HepG2 (cell line): ENCODE measurements around the gene CACNG5. TPM values are rescaled to one million over a fixed set of nuclear protein-coding genes. Genes with fewer than 3 reads are reported as not detected.

Experiments
- ATAC-seq: fragments of 200-7000 bp; cut with Tn5 transposase; 3 replicates; pipeline ENCODE4 v1.9.1; 2020; ENCODE audit warnings: mild to moderate bottlenecking, moderate library complexity
- BruUV-seq: library from RNA; stranded (reverse); fragments of 400-500 nt; replicated peaks from 2 replicates; lab custom pipeline; 2021; lab: Mats Ljungman, UMichigan
- CTCF ChIA-PET: fragments of 300-600 bp; formaldehyde crosslinking; extraction: SDS; loops from one replicate; lab custom pipeline; 2021; ENCODE audit warnings: low total read pairs, inconsistent platforms, low intra/inter-chr PET ratio; lab: Yijun Ruan, JAX
- POLR2A ChIA-PET: fragments of 350-600 bp; sonication (Branson Sonifier 250); formaldehyde crosslinking; loops from one replicate; lab custom pipeline; 2020; ENCODE audit warnings: antibody characterized with exemption, inconsistent platforms; lab: Yijun Ruan, JAX
- DNase-seq: peaks from one replicate; pipeline ENCODE4 v3.0.0-alpha.2; 2015; ENCODE audit warnings: low spot score
- FAIRE-seq: peaks from 3 replicates; lab custom pipeline; 2011; peaks lifted over from hg19 to GRCh38; lab: Jason Lieb, UNC
- H2AFZ ChIP-seq: one replicate; pipeline ENCODE4 v1.6.1; 2011; ENCODE audit warnings: low read length, inconsistent platforms
- H3K27ac ChIP-seq: fragments of 300-600 bp; 3 replicates; pipeline ENCODE4 v1.8.0; 2011; ENCODE audit warnings: mixed run types, mild to moderate bottlenecking, mixed read lengths, low read length, inconsistent platforms; ENCODE audit not compliant: insufficient read depth; ENCODE audit errors: extremely low read length
- H3K27me3 ChIP-seq, 2 experiments: fragments of 200-600 bp in 1 of 2; 2 replicates in 1 of 2; 3 replicates in 1 of 2; pipeline versions ENCODE4 v1.6.0 to v1.8.0; 2011; ENCODE audit warnings: low read length in 2 of 2, mild to moderate bottlenecking in 2 of 2, moderate library complexity in 2 of 2, inconsistent platforms in 1 of 2; ENCODE audit not compliant: insufficient read depth in 2 of 2, control insufficient read depth in 1 of 2
- H3K36me3 ChIP-seq, 2 experiments: fragments of 200-600 bp in 1 of 2; replicated peaks in 1 of 2; 2 replicates in 1 of 2; 3 replicates in 1 of 2; pipeline versions ENCODE4 v1.5.1 to v1.8.0; 2011; ENCODE audit warnings: low read length in 2 of 2, inconsistent platforms in 1 of 2; ENCODE audit not compliant: insufficient read depth in 2 of 2, control insufficient read depth in 1 of 2
- H3K4me1 ChIP-seq: 2 replicates; pipeline ENCODE4 v1.5.1; 2012; ENCODE audit warnings: low read length, inconsistent platforms; ENCODE audit not compliant: insufficient read depth
- H3K4me2 ChIP-seq: 2 replicates; pipeline ENCODE4 v1.6.0; 2011; ENCODE audit warnings: low read depth, low read length, inconsistent platforms
- H3K4me3 ChIP-seq, 3 experiments: fragments of 200-600 bp in 1 of 3; sonication (generic), shearing (Covaris generic) in 1 of 3; replicated peaks in 1 of 3; 2 replicates each; pipeline ENCODE4 v1.5.1; 2011 to 2016; ENCODE audit warnings: low read length in 3 of 3, inconsistent platforms in 2 of 3, low read depth in 2 of 3, mild to moderate bottlenecking in 2 of 3, control low read depth in 1 of 3, mixed read lengths in 1 of 3; ENCODE audit not compliant: insufficient read depth in 1 of 3
- H3K79me2 ChIP-seq: one replicate; pipeline ENCODE4 v1.6.1; 2011; ENCODE audit warnings: low read length, inconsistent platforms; ENCODE audit not compliant: insufficient read depth
- H3K9ac ChIP-seq: 2 replicates; pipeline ENCODE4 v1.6.0; 2011; ENCODE audit warnings: mild to moderate bottlenecking, low read depth, low read length, inconsistent platforms; ENCODE audit not compliant: insufficient read depth
- H3K9me3 ChIP-seq: 2 replicates; pipeline ENCODE4 v1.5.1; 2012; ENCODE audit warnings: mild to moderate bottlenecking, low read length
- H4K20me1 ChIP-seq: 2 replicates; pipeline ENCODE4 v1.6.0; 2011; ENCODE audit warnings: inconsistent platforms, mild to moderate bottlenecking, low read length, moderate library complexity; ENCODE audit not compliant: insufficient read depth
- AHR ChIP-seq: IDR thresholded peaks from 2 replicates; pipeline ENCODE4 v1.6.1; 2018; ENCODE audit warnings: missing genetic modification reagents, missing compliant biosample characterization
- ASH2L ChIP-seq: fragments of 300-600, 200-600 bp; sonication (generic); IDR thresholded peaks from 2 replicates; pipeline ENCODE4 v1.7.0; 2017; ENCODE audit warnings: low read depth, mild to moderate bottlenecking, moderate library complexity, mixed read lengths, low read length; ENCODE audit not compliant: insufficient read length
- DZIP1 ChIP-seq: sonication (generic); formaldehyde crosslinking; IDR thresholded peaks from 2 replicates; pipeline ENCODE4 v1.5.0; 2020; ENCODE audit warnings: mild to moderate bottlenecking, missing genetic modification reagents
- HDAC2 ChIP-seq: sonication (generic); formaldehyde crosslinking; IDR thresholded peaks from 2 replicates; pipeline ENCODE4 v1.4.0; 2020; ENCODE audit warnings: missing genetic modification reagents
- KDM2A ChIP-seq: sonication (generic); formaldehyde crosslinking; IDR thresholded peaks from 2 replicates; pipeline ENCODE4 v1.4.0; 2020; ENCODE audit warnings: low read depth, missing genetic modification reagents, borderline replicate concordance
- MBD4 ChIP-seq: IDR thresholded peaks from 2 replicates; pipeline ENCODE4 v1.6.1; 2012; ENCODE audit warnings: low read length, inconsistent platforms, borderline replicate concordance
- RBM39 ChIP-seq: fragments of 200-400 bp; formaldehyde crosslinking; IDR thresholded peaks from one replicate; pipeline ENCODE4 v1.6.1; 2018; ENCODE audit warnings: antibody characterized with exemption, mild to moderate bottlenecking, low read depth, low read length; ENCODE audit not compliant: poor library complexity, severe bottlenecking
- RORA ChIP-seq: sonication (generic); formaldehyde crosslinking; IDR thresholded peaks from 2 replicates; pipeline ENCODE4 v1.5.0; 2020; ENCODE audit warnings: mild to moderate bottlenecking, missing genetic modification reagents, moderate library complexity
- SMC3 ChIP-seq: IDR thresholded peaks from 2 replicates; pipeline ENCODE4 v1.6.1; 2011; ENCODE audit warnings: low read length, improper control_type of control experiment
- SP5 ChIP-seq: IDR thresholded peaks from 2 replicates; pipeline ENCODE4 v1.6.1; 2016; ENCODE audit warnings: low read depth, borderline replicate concordance
- TEAD3 ChIP-seq: optimal IDR thresholded peaks from 2 replicates; pipeline ENCODE3; 2016; ENCODE audit warnings: borderline replicate concordance
- XRCC5 ChIP-seq: fragments of 200-400 bp; formaldehyde crosslinking; optimal IDR thresholded peaks from 2 replicates; pipeline ENCODE3; 2017; ENCODE audit warnings: mild to moderate bottlenecking, low read length
- ZBTB49 ChIP-seq: sonication (generic); formaldehyde crosslinking; IDR thresholded peaks from 2 replicates; pipeline ENCODE4 v1.4.0; 2020; ENCODE audit warnings: missing genetic modification reagents, borderline replicate concordance
- ZNF225 ChIP-seq: sonication (generic); formaldehyde crosslinking; IDR thresholded peaks from 2 replicates; pipeline ENCODE4 v1.4.0; 2020; ENCODE audit warnings: mild to moderate bottlenecking, missing genetic modification reagents
- ZNF329 ChIP-seq: sonication (generic); formaldehyde crosslinking; IDR thresholded peaks from 2 replicates; pipeline ENCODE4 v1.9.0; 2021; ENCODE audit warnings: low read depth, mild to moderate bottlenecking, missing genetic modification reagents
- ZNF383 ChIP-seq: sonication (generic); formaldehyde crosslinking; IDR thresholded peaks from 2 replicates; pipeline ENCODE4 v1.4.0; 2020; ENCODE audit warnings: missing genetic modification reagents, mild to moderate bottlenecking, borderline replicate concordance
- whole genome bisulfite sequencing: methylation state at CpG from one replicate; pipeline ENCODE4 v1.1.6; 2017; ENCODE audit warnings: low lambda C conversion rate; 5-methylcytosine and 5-hydroxymethylcytosine counted together
- in situ Hi-C: cut with HindIII; loops from 2 replicates; pipeline ENCODE4 v1.10.0; 2017; ENCODE audit warnings: low pct_unique_long_range_greater_than_20kb; ENCODE audit not compliant: extremely low pct_ligation_motif_present
- intact Hi-C: fragments of 100-400 bp; cut with micrococcal nuclease; formaldehyde crosslinking; loops from one replicate; pipeline ENCODE4 v1.10.0; 2022; ENCODE audit not compliant: unreplicated experiment
- polyA plus RNA-seq, 8 experiments: library from polyadenylated mRNA; depleted of rRNA in 3 of 8; stranded (reverse) in 7 of 8; unstranded in 1 of 8; fragments of >200 nt; fragmentation: Illumina TruSeq in 4 of 8; extraction: Trizol in 4 of 8; gene quantifications; 2 replicates each; pipeline versions ENCODE4 v1.2.1 to v1.2.3, GENCODE V29; 2011 to 2016; ENCODE audit warnings: low read depth in 4 of 8, missing spikeins in 1 of 8, mixed read lengths in 1 of 8; ENCODE audit not compliant: insufficient read depth in 1 of 8
- total RNA-seq, 5 experiments: library from RNA; depleted of rRNA; stranded (reverse); fragments of >200 nt; fragmentation: Illumina TruSeq; extraction: Trizol; gene quantifications; 2 replicates each; pipeline ENCODE4 v1.2.3, GENCODE V29; 2016; ENCODE audit warnings: low read depth in 1 of 5

The CACNG5 gene
- total and polyA plus RNA-seq, 2 of the 13 experiments (the other 11 are each of a cell fraction or from before 2014, with no cell fraction given) = not detected

- H3K27me3 ChIP-seq = peaks cover 2 to 24% of the 10 kb centered on the region in 2 experiments; a peak in 4 of 5 replicates
- FAIRE-seq = no peak
- POLR2A ChIA-PET = no interaction called here
- in situ Hi-C loops = no loop called here
- no peak overlapping the region for H2AFZ ChIP-seq
- 28% methylated on average over 5 of the region's 5 CpGs for WGBS
- H3K79me2 ChIP-seq = no peaks in the 10 kb centered on the region
- H3K9me3 ChIP-seq = no peaks in the 10 kb centered on the region
- H3K9ac ChIP-seq = no peak overlapping the region
- H3K4me2 ChIP-seq = no peak overlapping the region
- no peaks in the 10 kb centered on the region for H3K4me1 ChIP-seq
- DNase-seq = no peak
- no peaks in the 10 kb centered on the region for H3K36me3 ChIP-seq
- no peak overlapping the region for H3K27ac ChIP-seq
- intact Hi-C loops = no loop called here
- H3K4me3 ChIP-seq = no peak overlapping the region
- no peaks in the 10 kb centered on the region for H4K20me1 ChIP-seq
- TF ChIP-seq MBD4 (no peak), SP5 (CRISPR knock-in tag) (no peak), ZBTB49 (no peak), ASH2L (no peak), XRCC5 (no peak), HDAC2 (CRISPR knock-in tag) (no peak)
- TF ChIP-seq, all 625 proteins: peak for 0
- ATAC-seq = no peak
- CTCF ChIA-PET = no interaction called here
- BruUV-seq = no TSS peak
Observed at GRCh38 chr17:66893863-66894262, 58.9 kb downstream of the CACNG5 start.

GRCh38 chr17:66897141-66897540 lies 62.2 kb downstream of the CACNG5 start:
- Histone ChIP-seq H3K9ac (no peak overlapping the region), H3K4me1 (no peaks in the 10 kb centered on the region), H3K9me3 (no peaks in the 10 kb centered on the region), H3K36me3 (no peaks in the 10 kb centered on the region), H3K4me3 (no peak overlapping the region), H2AFZ (no peak overlapping the region), H3K4me2 (no peak overlapping the region), H3K79me2 (no peaks in the 10 kb centered on the region), H4K20me1 (no peaks in the 10 kb centered on the region), H3K27me3 (peaks cover 4 to 28% of the 10 kb centered on the region in 2 experiments; a peak in 4 of 5 replicates), H3K27ac (no peak overlapping the region)
- no peak for ATAC-seq
- DNase-seq = no peak
- FAIRE-seq = no peak
- no TSS peak for BruUV-seq
- ChIA-PET CTCF (no interaction called here), POLR2A (no interaction called here)
- intact Hi-C loops (no loop called here), in situ Hi-C loops (no loop called here)
- WGBS = 27% methylated on average over 9 of the region's 9 CpGs
- TF ChIP-seq KDM2A (CRISPR knock-in tag) (no peak), RBM39 (no peak), AHR (CRISPR knock-in tag) (no peak), ZNF383 (CRISPR knock-in tag) (no peak), ZNF225 (CRISPR knock-in tag) (no peak), RORA (CRISPR knock-in tag) (no peak), DZIP1 (CRISPR knock-in tag) (no peak), ZNF329 (no peak), TEAD3 (CRISPR knock-in tag) (no peak), SMC3 (no peak)
